GM12878 (cell line): ENCODE measurements around the gene SV2B. TPM values are rescaled to one million over a fixed set of nuclear protein-coding genes. Genes with fewer than 3 reads are reported as not detected.

Experiments used
- ATAC-seq: fragments of 200-7000 bp; cut with Tn5 transposase; 3 replicates; pipeline ENCODE4 v1.9.1; 2020; ENCODE audit warnings: mild to moderate bottlenecking, moderate library complexity
- BruUV-seq: library from RNA; stranded (reverse); fragments of 400-500 nt; replicated peaks from 2 replicates; lab custom pipeline; 2021; lab: Mats Ljungman, UMichigan
- CTCF ChIA-PET: fragments of 300-600 bp; sonication (Branson Sonifier 250); formaldehyde crosslinking; extraction: SDS; loops from one replicate; lab custom pipeline; 2021; ENCODE audit warnings: inconsistent platforms; lab: Yijun Ruan, JAX
- POLR2A ChIA-PET: fragments of 350-600 bp; formaldehyde crosslinking; extraction: SDS; loops from one replicate; lab custom pipeline; 2021; ENCODE audit warnings: inconsistent platforms; lab: Charles Lee
- RAD21 ChIA-PET: fragments of 300-600 bp; sonication (Branson Sonifier 250); formaldehyde crosslinking; loops from one replicate; lab custom pipeline; 2023; ENCODE audit warnings: antibody characterized with exemption; ENCODE audit not compliant: unreplicated experiment; lab: Charles Lee
- SMC1A ChIA-PET: fragments of 300-600 bp; sonication (Branson Sonifier 250); formaldehyde crosslinking; loops from one replicate; lab custom pipeline; 2023; ENCODE audit not compliant: unreplicated experiment, uncharacterized antibody; lab: Charles Lee
- DNase-seq: peaks from one replicate; pipeline ENCODE4 v3.0.0-alpha.2; 2011; ENCODE audit warnings: low read depth, low spot score
- FAIRE-seq: peaks from 3 replicates; lab custom pipeline; 2011; peaks lifted over from hg19 to GRCh38; lab: Jason Lieb, UNC
- H2AFZ ChIP-seq: 2 replicates; pipeline ENCODE4 v1.6.0; 2011; ENCODE audit warnings: low read depth, low read length, control low read depth; ENCODE audit not compliant: control insufficient read depth
- H3K27ac ChIP-seq: 2 replicates; pipeline ENCODE4 v1.5.1; 2011; ENCODE audit warnings: control low read depth; ENCODE audit not compliant: control insufficient read depth, insufficient read depth
- H3K27me3 ChIP-seq, 2 experiments: replicated peaks in 1 of 2; 2 replicates each; pipeline versions ENCODE4 v1.6.0 to v1.6.1; 2011; ENCODE audit warnings: low read length in 1 of 2; ENCODE audit not compliant: control insufficient read depth in 2 of 2, insufficient read depth in 2 of 2
- H3K36me3 ChIP-seq, 2 experiments: 2 replicates each; pipeline ENCODE4 v1.5.1; 2011; ENCODE audit warnings: low read length in 1 of 2; ENCODE audit not compliant: control insufficient read depth in 2 of 2, insufficient read depth in 2 of 2
- H3K4me1 ChIP-seq: 2 replicates; pipeline ENCODE4 v1.6.1; 2011; ENCODE audit warnings: mild to moderate bottlenecking, low read length, moderate library complexity, mixed read lengths; ENCODE audit not compliant: control insufficient read depth, insufficient read depth
- H3K4me2 ChIP-seq: 2 replicates; pipeline ENCODE4 v1.6.0; 2011; ENCODE audit warnings: control low read depth; ENCODE audit not compliant: control insufficient read depth, insufficient read depth
- H3K4me3 ChIP-seq: fragments of 200-600 bp; sonication (generic); 2 replicates; pipeline ENCODE4 v1.5.1; 2016
- H3K79me2 ChIP-seq: 2 replicates; pipeline ENCODE4 v1.6.0; 2011; ENCODE audit warnings: low read length; ENCODE audit not compliant: control insufficient read depth, insufficient read depth
- H3K9ac ChIP-seq: 2 replicates; pipeline ENCODE4 v1.8.0; 2011; ENCODE audit warnings: low read length, control low read depth, mixed read lengths; ENCODE audit not compliant: control insufficient read depth, insufficient read depth
- H3K9me3 ChIP-seq: replicated peaks from 3 replicates; pipeline ENCODE4 v1.5.1; 2011; ENCODE audit warnings: mild to moderate bottlenecking, low read length; ENCODE audit not compliant: control insufficient read depth, insufficient read depth
- H4K20me1 ChIP-seq: 2 replicates; pipeline ENCODE4 v1.6.0; 2011; ENCODE audit not compliant: control insufficient read depth, insufficient read depth
- ESRRA ChIP-seq: IDR thresholded peaks from 2 replicates; pipeline ENCODE4 v1.6.1; 2012; ENCODE audit warnings: mild to moderate bottlenecking, low read length, improper control_type of control experiment
- ETV6 ChIP-seq, 2 experiments: fragments of 450-650 bp in 1 of 2; IDR thresholded peaks in 1 of 2; conservative IDR thresholded peaks in 1 of 2; 2 replicates each; pipeline ENCODE4 v1.6.1; 2014; ENCODE audit warnings: antibody characterized with exemption in 1 of 2, borderline replicate concordance in 1 of 2, low read depth in 1 of 2, mild to moderate bottlenecking in 1 of 2, moderate library complexity in 1 of 2
- MTA3 ChIP-seq: IDR thresholded peaks from 2 replicates; pipeline ENCODE4 v1.6.1; 2012; ENCODE audit warnings: low read length, inconsistent platforms, borderline replicate concordance
- NFIC ChIP-seq: IDR thresholded peaks from 2 replicates; pipeline ENCODE4 v1.6.1; 2012; ENCODE audit warnings: low read depth, mild to moderate bottlenecking, inconsistent platforms, low read length, moderate library complexity
- POLR2A ChIP-seq: IDR thresholded peaks from 2 replicates; pipeline ENCODE4 v1.6.1; 2011; ENCODE audit warnings: low read depth, mild to moderate bottlenecking, low read length
- SPI1 ChIP-seq: IDR thresholded peaks from 2 replicates; pipeline ENCODE4 v1.6.1; 2011; ENCODE audit warnings: low read depth, mild to moderate bottlenecking, low read length, moderate library complexity, borderline replicate concordance; ENCODE audit not compliant: insufficient read depth
- SREBF1 ChIP-seq: IDR thresholded peaks from 2 replicates; pipeline ENCODE4 v1.6.1; 2012; ENCODE audit warnings: mild to moderate bottlenecking, low read length
- SREBF2 ChIP-seq: IDR thresholded peaks from 2 replicates; pipeline ENCODE4 v1.6.1; 2012; ENCODE audit warnings: mild to moderate bottlenecking, low read length
- TAF1 ChIP-seq: IDR thresholded peaks from 2 replicates; pipeline ENCODE4 v1.6.1; 2011; ENCODE audit warnings: mild to moderate bottlenecking, low read depth, low read length, borderline replicate concordance
- TBL1XR1 ChIP-seq: IDR thresholded peaks from 2 replicates; pipeline ENCODE4 v1.6.1; 2012; ENCODE audit warnings: low read depth, low read length, improper control_type of control experiment
- TCF12 ChIP-seq: IDR thresholded peaks from 2 replicates; pipeline ENCODE4 v1.6.1; 2011; ENCODE audit warnings: low read depth, mild to moderate bottlenecking, low read length
- YBX1 ChIP-seq: fragments of 450-650 bp; IDR thresholded peaks from 2 replicates; pipeline ENCODE4 v1.6.1; 2016; ENCODE audit warnings: antibody characterized with exemption
- ZNF592 ChIP-seq: fragments of 450-650 bp; IDR thresholded peaks from 2 replicates; pipeline ENCODE4 v1.6.1; 2017; ENCODE audit warnings: mild to moderate bottlenecking, moderate library complexity
- WGBS: methylation state at CpG from one replicate; pipeline ENCODE4 v1.1.6; 2016; ENCODE audit warnings: low lambda C conversion rate; ENCODE audit not compliant: insufficient replicate concordance, insufficient coverage; ENCODE audit errors: missing lambda C conversion rate; 5-methylcytosine and 5-hydroxymethylcytosine counted together
- in situ Hi-C: fragments of 300-500 bp; cut with MboI; formaldehyde crosslinking; loops from 9 replicates; pipeline ENCODE4 v1.14.3; 2018; ENCODE audit warnings: mixed read lengths
- intact Hi-C: fragments of 100-400 bp; cut with micrococcal nuclease; formaldehyde crosslinking; loops from one replicate; pipeline ENCODE4 v1.14.2; 2022; ENCODE audit not compliant: unreplicated experiment
- polyA plus RNA-seq, 11 experiments: library from polyadenylated mRNA; depleted of rRNA in 4 of 11; unstranded in 6 of 11; stranded (reverse) in 5 of 11; fragments of >200 nt; fragmentation: Nextera tagmentation in 4 of 11; fragmentation: Illumina TruSeq in 1 of 11; extraction: Ambion mirVana in 4 of 11; extraction: Trizol in 1 of 11; gene quantifications; 1 replicate in 1 of 11; 2 replicates in 10 of 11; pipeline versions ENCODE4 v1.2.1 to v1.2.3, GENCODE V29; 2011 to 2016; ENCODE audit warnings: inconsistent platforms in 2 of 11, missing spikeins in 2 of 11, low read depth in 1 of 11
- total RNA-seq, 4 experiments: library from RNA; depleted of rRNA in 3 of 4; stranded (reverse); fragments of >200 nt in 3 of 4; fragmentation: Illumina TruSeq in 1 of 4; extraction: Trizol in 1 of 4; gene quantifications; 2 replicates each; pipeline versions ENCODE4 v1.2.1 to v1.2.3, GENCODE V29; 2013 to 2021
- TF ChIP-seq, protein P1 (sequence below): fragments of 450-650 bp; IDR thresholded peaks from 2 replicates; pipeline ENCODE4 v1.6.1; 2017; ENCODE audit warnings: mild to moderate bottlenecking, moderate library complexity
- TF ChIP-seq, protein P2 (sequence below): fragments of 450-650 bp; IDR thresholded peaks from 2 replicates; pipeline ENCODE4 v1.6.1; 2014; ENCODE audit warnings: mild to moderate bottlenecking

SV2B gene
- total and polyA plus RNA-seq, 10 of the 15 experiments (the other 5 are each of a cell fraction or from before 2014, with no cell fraction given) = 0.03 to 1.7 (median 1.3) TPM

GRCh38 chr15:91113030-91113429, 13.0 kb downstream of the SV2B start:
- no peaks in the 10 kb centered on the region for H3K79me2 ChIP-seq
- WGBS = 50% methylated on average over 6 of the region's 6 CpGs
- SMC1A ChIA-PET = no interaction called here
- no peak for TF ChIP-seq NFIC
- no peak for TF ChIP-seq SPI1
- TF ChIP-seq, protein P1, sequence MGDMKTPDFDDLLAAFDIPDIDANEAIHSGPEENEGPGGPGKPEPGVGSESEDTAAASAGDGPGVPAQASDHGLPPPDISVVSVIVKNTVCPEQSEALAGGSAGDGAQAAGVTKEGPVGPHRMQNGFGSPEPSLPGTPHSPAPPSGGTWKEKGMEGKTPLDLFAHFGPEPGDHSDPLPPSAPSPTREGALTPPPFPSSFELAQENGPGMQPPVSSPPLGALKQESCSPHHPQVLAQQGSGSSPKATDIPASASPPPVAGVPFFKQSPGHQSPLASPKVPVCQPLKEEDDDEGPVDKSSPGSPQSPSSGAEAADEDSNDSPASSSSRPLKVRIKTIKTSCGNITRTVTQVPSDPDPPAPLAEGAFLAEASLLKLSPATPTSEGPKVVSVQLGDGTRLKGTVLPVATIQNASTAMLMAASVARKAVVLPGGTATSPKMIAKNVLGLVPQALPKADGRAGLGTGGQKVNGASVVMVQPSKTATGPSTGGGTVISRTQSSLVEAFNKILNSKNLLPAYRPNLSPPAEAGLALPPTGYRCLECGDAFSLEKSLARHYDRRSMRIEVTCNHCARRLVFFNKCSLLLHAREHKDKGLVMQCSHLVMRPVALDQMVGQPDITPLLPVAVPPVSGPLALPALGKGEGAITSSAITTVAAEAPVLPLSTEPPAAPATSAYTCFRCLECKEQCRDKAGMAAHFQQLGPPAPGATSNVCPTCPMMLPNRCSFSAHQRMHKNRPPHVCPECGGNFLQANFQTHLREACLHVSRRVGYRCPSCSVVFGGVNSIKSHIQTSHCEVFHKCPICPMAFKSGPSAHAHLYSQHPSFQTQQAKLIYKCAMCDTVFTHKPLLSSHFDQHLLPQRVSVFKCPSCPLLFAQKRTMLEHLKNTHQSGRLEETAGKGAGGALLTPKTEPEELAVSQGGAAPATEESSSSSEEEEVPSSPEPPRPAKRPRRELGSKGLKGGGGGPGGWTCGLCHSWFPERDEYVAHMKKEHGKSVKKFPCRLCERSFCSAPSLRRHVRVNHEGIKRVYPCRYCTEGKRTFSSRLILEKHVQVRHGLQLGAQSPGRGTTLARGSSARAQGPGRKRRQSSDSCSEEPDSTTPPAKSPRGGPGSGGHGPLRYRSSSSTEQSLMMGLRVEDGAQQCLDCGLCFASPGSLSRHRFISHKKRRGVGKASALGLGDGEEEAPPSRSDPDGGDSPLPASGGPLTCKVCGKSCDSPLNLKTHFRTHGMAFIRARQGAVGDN = no peak
- no peak for TF ChIP-seq ETV6 (conservative IDR thresholded peaks at IDR 0.05 in 1 of 2, IDR thresholded peaks at IDR 0.05 in 1 of 2; ENCODE audit: borderline replicate concordance in 1 of 2, low read depth in 1 of 2)
- TF ChIP-seq MTA3 = no peak
- no peak for TF ChIP-seq ESRRA
- no peak for TF ChIP-seq TBL1XR1
- no peak for TF ChIP-seq POLR2A
- TF ChIP-seq ZNF592 = no peak
- no peak for TF ChIP-seq YBX1
- TF ChIP-seq SREBF2 = no peak
- no peak for TF ChIP-seq SREBF1
- no peak for TF ChIP-seq TCF12
- TF ChIP-seq, protein P2, sequence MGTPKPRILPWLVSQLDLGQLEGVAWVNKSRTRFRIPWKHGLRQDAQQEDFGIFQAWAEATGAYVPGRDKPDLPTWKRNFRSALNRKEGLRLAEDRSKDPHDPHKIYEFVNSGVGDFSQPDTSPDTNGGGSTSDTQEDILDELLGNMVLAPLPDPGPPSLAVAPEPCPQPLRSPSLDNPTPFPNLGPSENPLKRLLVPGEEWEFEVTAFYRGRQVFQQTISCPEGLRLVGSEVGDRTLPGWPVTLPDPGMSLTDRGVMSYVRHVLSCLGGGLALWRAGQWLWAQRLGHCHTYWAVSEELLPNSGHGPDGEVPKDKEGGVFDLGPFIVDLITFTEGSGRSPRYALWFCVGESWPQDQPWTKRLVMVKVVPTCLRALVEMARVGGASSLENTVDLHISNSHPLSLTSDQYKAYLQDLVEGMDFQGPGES = no peak
- TF ChIP-seq TAF1 = no peak
- no peak overlapping the region for H3K27ac ChIP-seq
- CTCF ChIA-PET = interaction anchor here (0.8 to 1.1 kb wide), 2 partner anchors 40 to 63 kb away, joined by 3 read pairs; no protein-coding TSS in a partner anchor
- H3K9me3 ChIP-seq = peaks cover 9% of the 10 kb centered on the region
- H4K20me1 ChIP-seq = no peaks in the 10 kb centered on the region
- H3K36me3 ChIP-seq = no peaks in the 10 kb centered on the region
- intact Hi-C loops (no loop called here), in situ Hi-C loops (no loop called here)
- FAIRE-seq (no peak), DNase-seq (no peak), ATAC-seq (no peak)
- no peaks in the 10 kb centered on the region for H3K27me3 ChIP-seq
- H3K4me2 ChIP-seq = no peak overlapping the region
- H3K9ac ChIP-seq = no peak overlapping the region
- no TSS peak for BruUV-seq
- H2AFZ ChIP-seq = no peak overlapping the region
- H3K4me3 ChIP-seq = no peak overlapping the region
- peaks cover 11% of the 10 kb centered on the region for H3K4me1 ChIP-seq
- RAD21 ChIA-PET = interaction anchor here (0.7 kb wide), 1 partner anchor 27 kb away, joined by 4 read pairs; no protein-coding TSS in a partner anchor
- POLR2A ChIA-PET = interaction anchor here (0.6 to 2.7 kb wide), 3 partner anchors 15 to 311 kb away, joined by 3 to 11 read pairs (median 4); no protein-coding TSS in a partner anchor
